Pons (tissue), 1 donor: ENCODE results near the gene SHANK1.
A peak's percentile ranks its signal among the peaks of the same experiment; 100 is the strongest.

Experiments used
- DNase-seq: peaks from one replicate; pipeline ENCODE4 v3.0.0-alpha.2; 2016; ENCODE audit warnings: low spot score

SHANK1 gene

GRCh38 chr19:50728084-50728737 is 8.6 kb upstream of the SHANK1 start:
- peak; percentile 70 for DNase-seq

GRCh38 chr19:50725911-50726230 is 6.3 kb upstream of the SHANK1 start:
- DNase-seq: no peak

GRCh38 chr19:50725218-50725910 is 5.8 kb upstream of the SHANK1 start:
- DNase-seq: no peak

GRCh38 chr19:50724522-50725217 is 5.1 kb upstream of the SHANK1 start:
- DNase-seq: peak; percentile 99

- DNase-seq: no peak
Observed at GRCh38 chr19:50723735-50724521, 4.3 kb upstream of the SHANK1 start.

GRCh38 chr19:50723069-50723468 is 3.5 kb upstream of the SHANK1 start, which contains the start of gene CLEC11A:
TSS of gene CLEC11A (plus strand) at chr19:50723364. CDS start at chr19:50723526, 162 bp downstream.
- no peak for DNase-seq

- no peak for DNase-seq
Observed at GRCh38 chr19:50722201-50723013, 2.8 kb upstream of the SHANK1 start.

GRCh38 chr19:50721441-50722137 is 2.0 kb upstream of the SHANK1 start:
- no peak for DNase-seq

GRCh38 chr19:50720921-50721381 is 1.3 kb upstream of the SHANK1 start:
- DNase-seq: no peak

- no peak for DNase-seq
Observed at GRCh38 chr19:50720181-50720920, 749 bp upstream of the SHANK1 start.

GRCh38 chr19:50719119-50719435 is 525 bp downstream of the SHANK1 start:
- no peak for DNase-seq

GRCh38 chr19:50718255-50719118 is 1.1 kb downstream of the SHANK1 start:
- DNase-seq: no peak

- no peak for DNase-seq
Observed at GRCh38 chr19:50717891-50718254, 1.7 kb downstream of the SHANK1 start.

- no peak for DNase-seq
Observed at GRCh38 chr19:50717026-50717723, 2.4 kb downstream of the SHANK1 start.

GRCh38 chr19:50716178-50717025 is 3.2 kb downstream of the SHANK1 start:
- DNase-seq: no peak

- no peak for DNase-seq
Observed at GRCh38 chr19:50713556-50714236, 5.9 kb downstream of the SHANK1 start.

- DNase-seq: no peak
Observed at GRCh38 chr19:50712833-50713232, 6.8 kb downstream of the SHANK1 start.
